ENCODE results near the gene FAM185A.

The FAM185A gene

DNA sequence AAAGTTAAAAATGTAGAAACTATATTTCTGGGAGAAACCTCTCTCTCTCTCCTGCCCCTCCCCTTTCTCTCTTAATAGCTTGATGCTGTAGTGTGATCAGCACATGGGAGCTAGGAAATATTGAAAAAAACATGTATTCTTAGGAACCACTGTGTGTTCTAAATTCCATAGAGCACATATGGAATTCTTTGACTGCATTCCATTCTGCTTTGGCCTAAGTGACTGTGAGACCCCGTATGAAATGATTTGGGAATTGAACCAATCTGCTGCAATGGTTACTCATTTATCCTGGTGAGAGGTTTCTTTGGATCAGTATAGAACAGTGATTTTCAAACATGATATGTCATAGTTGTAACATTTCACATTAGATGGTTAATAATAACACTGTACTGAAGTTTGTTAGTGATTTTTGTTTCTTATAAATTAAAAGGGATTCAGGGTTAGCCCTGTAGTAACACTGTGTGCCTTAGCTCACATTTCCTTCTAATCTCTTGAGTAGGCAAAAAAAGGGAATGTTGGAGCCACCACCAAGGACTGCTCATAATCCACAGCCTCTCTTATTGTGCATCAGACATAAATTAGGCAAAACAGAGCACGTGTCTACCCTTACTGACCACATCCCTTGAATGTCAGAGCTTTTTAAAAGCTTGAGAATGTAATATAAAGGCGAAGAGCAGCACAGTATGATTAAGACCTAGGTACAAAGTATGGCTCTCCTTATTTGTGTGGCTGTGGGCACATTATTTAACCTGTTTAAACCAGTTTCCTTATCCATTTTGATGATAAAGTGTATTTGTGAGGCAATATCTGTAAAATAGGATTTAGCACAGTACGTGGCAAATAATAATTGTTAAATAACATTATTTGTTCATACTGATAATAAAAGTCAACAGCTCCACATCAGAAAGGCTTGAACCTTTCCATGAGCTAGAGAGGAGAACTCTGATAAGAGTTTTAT lies 69.1 kb downstream of the FAM185A start:
- TF ChIP-seq CTCF (IDR thresholded peaks at IDR 0.05): no peak

DNA sequence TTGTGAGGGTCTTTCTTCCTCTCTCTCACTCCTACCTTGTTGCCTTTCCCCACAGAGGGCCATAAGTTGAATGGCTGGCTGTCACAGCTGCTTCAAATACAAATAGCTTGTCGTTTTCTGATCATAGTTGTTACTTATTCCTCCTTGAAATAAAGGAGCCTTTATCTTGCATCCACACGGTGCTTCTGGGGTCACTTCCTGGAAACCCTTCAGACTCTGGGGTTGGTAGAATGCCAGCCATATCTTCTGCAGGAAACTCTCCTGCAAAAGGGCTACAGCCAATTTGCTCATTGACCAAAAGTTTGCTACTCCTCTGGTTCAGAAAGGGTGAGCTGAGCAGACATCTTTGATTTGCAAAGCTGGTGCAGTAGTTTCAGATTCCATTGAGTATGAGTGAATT lies 70.4 kb downstream of the FAM185A start:
- TF ChIP-seq CTCF (IDR thresholded peaks at IDR 0.05): no peak

- TF ChIP-seq CTCF (IDR thresholded peaks at IDR 0.05): no peak
Measured at GRCh38 chr7:102821994-102822747, 73.4 kb downstream of the FAM185A start.

- TF ChIP-seq CTCF (IDR thresholded peaks at IDR 0.05): no peak
Measured at GRCh38 chr7:102823390-102824119, 74.8 kb downstream of the FAM185A start.

DNA sequence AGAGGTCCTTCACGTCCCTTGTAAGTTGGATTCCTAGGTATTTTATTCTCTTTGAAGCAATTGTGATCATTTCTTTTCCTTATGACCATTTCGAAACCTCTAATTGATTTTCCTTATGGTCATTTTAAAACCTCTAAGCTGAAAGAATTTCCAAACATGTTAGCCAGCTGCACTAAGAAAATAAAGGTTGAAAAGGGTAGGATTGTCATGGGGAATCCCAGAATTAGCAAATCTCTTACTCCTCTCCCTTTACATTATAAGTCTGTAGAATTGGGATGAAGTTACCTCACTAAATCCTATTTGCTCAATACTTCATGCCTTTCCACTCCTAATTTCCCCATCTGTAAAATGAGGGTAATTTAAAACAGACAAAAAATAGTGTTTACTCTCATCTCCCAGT lies 79.5 kb downstream of the FAM185A start:
- no peak for TF ChIP-seq CTCF (IDR thresholded peaks at IDR 0.05)

DNA sequence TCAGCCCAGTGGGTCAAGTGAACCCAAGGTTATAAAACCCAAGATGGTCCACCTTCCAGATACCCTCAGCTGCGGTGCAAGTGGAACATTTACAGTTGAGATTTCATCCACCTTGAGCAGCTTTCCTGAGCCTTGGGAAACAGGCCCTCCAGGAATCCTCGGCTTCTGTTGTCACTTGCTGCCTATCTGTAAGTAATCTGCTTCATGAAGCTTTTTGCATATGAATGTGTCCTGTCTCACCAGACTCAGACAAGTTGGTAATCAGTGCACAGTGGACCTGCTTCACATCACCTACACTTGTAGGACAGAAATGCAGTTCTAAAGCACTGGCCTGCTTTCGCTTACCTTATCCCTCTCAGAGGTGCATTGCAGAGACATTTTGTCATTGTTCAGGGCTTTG lies 80.3 kb downstream of the FAM185A start:
- no peak for TF ChIP-seq CTCF (IDR thresholded peaks at IDR 0.05)

DNA sequence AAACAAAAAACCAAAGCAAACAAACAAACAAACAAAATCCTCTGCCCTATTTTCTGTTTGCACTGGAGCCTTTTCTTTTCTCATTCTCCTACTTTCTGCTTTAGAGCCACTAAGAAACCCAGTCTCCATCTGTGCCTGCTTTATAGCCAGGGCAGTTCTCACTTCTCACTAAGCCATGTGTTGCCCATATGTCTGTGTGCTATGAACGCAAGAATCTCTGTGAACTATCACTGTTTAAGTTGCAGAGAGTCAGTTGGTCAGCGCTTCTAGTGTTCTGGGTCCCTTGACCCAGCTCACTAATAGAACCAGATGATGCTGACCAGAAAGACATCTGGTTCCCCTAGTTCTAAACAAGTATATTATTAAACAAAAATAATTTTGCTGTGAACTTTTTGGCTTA lies 81.4 kb downstream of the FAM185A start:
- TF ChIP-seq CTCF (IDR thresholded peaks at IDR 0.05): no peak

All from LNCAP (cell line).